Measurements from ENCODE around the gene MAPKAP1. TPM values are rescaled to one million over a fixed set of nuclear protein-coding genes. Genes with fewer than 3 reads are reported as not detected.
A peak's percentile ranks its signal among the peaks of the same experiment; 100 is the strongest.

MAPKAP1 gene
- polyA plus RNA-seq, 3 donors, result 39.9 to 57.5 (median 44.1) TPM

- H3K4me3 Mint-ChIP-seq, result no peak overlapping the region
- H3K4me1 Mint-ChIP-seq, result peaks cover 25% of the 10 kb centered on the region
- peaks cover 26 to 34% of the 10 kb centered on the region in 2 donors for H3K36me3 Mint-ChIP-seq
- Histone ChIP-seq H4K20me1 (ENCODE audit: insufficient read depth, low read length) (peaks cover 15% of the 10 kb centered on the region), H3K36me3 (replicated peaks in 1 of 2; ENCODE audit: control insufficient read depth in 1 of 2, insufficient read depth in 2 of 2, low read length in 2 of 2) (peaks cover 5 to 28% of the 10 kb centered on the region in 2 donors), H3K4me3 (replicated peaks in 1 of 3; ENCODE audit: low read depth in 2 of 3, low read length in 3 of 3) (no peak overlapping the region), H2AFZ (ENCODE audit: insufficient read depth, low read depth, low read length, poor library complexity, severe bottlenecking) (no peak overlapping the region), H3K9ac (ENCODE audit: insufficient read depth, low read length, poor library complexity, severe bottlenecking) (no peak overlapping the region), H3K4me1 (ENCODE audit: control insufficient read depth in 1 of 2, insufficient read depth in 2 of 2, low read length in 2 of 2) (peaks cover 14 to 18% of the 10 kb centered on the region in 2 donors), H3K79me2 (ENCODE audit: insufficient read depth, low read length) (no peaks in the 10 kb centered on the region), H3K4me2 (replicated peaks; ENCODE audit: extremely low read depth, low read length, poor library complexity, severe bottlenecking) (peak overlapping the region; percentile 10), H3K27me3 (ENCODE audit: control insufficient read depth in 2 of 2, insufficient read depth in 2 of 2, low read length in 2 of 2) (no peaks in the 10 kb centered on the region), H3K27ac (ENCODE audit: low read depth in 1 of 2, low read length in 2 of 2) (peak overlapping the region in 1 of 2 donors; percentile 58), H3K9me3 (replicated peaks in 1 of 2; ENCODE audit: control insufficient read depth in 1 of 2, insufficient read depth in 1 of 2, low read length in 2 of 2) (no peaks in the 10 kb centered on the region)
- H3K9me3 Mint-ChIP-seq, result no peaks in the 10 kb centered on the region
- WGBS (ENCODE audit: insufficient coverage), result 93% methylated on average over 4 of the region's 5 CpGs
- TF ChIP-seq CTCF (IDR thresholded peaks at IDR 0.05), result no peak
- intact Hi-C loops (cut with micrococcal nuclease), result no loop called here
- H3K27ac Mint-ChIP-seq, result peak overlapping the region in 3 of 7 donors; percentile 25 to 68 (median 58)
- no peak for DNase-seq
- no peaks in the 10 kb centered on the region for H3K27me3 Mint-ChIP-seq (ENCODE audit: low read depth in 3 of 3)
Observed at GRCh38 chr9:125522328-125522725, 184.7 kb downstream of the MAPKAP1 start.

- H3K9ac ChIP-seq (ENCODE audit: insufficient read depth, low read length, poor library complexity, severe bottlenecking), result no peak overlapping the region
- H3K27me3 ChIP-seq (ENCODE audit: control insufficient read depth in 2 of 2, insufficient read depth in 2 of 2, low read length in 2 of 2), result no peaks in the 10 kb centered on the region
- no peak for TF ChIP-seq CTCF (IDR thresholded peaks at IDR 0.05)
- WGBS (ENCODE audit: insufficient coverage), result no CpG with 5 or more reads among the region's 3 CpGs
- Mint-ChIP-seq H3K27me3 (ENCODE audit: low read depth in 3 of 3) (no peaks in the 10 kb centered on the region), H3K36me3 (peaks cover 32 to 36% of the 10 kb centered on the region in 2 donors), H3K4me1 (peaks cover 23% of the 10 kb centered on the region), H3K27ac (peak overlapping the region in 6 of 7 donors; percentile 66 to 88 (median 76)), H3K4me3 (peak overlapping the region in 1 of 2 donors; percentile 50), H3K9me3 (no peaks in the 10 kb centered on the region)
- H3K27ac ChIP-seq (ENCODE audit: low read depth in 1 of 2, low read length in 2 of 2), result peak overlapping the region; percentile 13 to 58
- peak; percentile 31 to 58 (median 34) for DNase-seq
- intact Hi-C loops (cut with micrococcal nuclease), result no loop called here
- H3K4me2 ChIP-seq (replicated peaks; ENCODE audit: extremely low read depth, low read length, poor library complexity, severe bottlenecking), result peak overlapping the region; percentile 10
- H3K4me1 ChIP-seq (ENCODE audit: control insufficient read depth in 1 of 2, insufficient read depth in 2 of 2, low read length in 2 of 2), result peaks cover 14 to 15% of the 10 kb centered on the region in 2 donors
- H3K36me3 ChIP-seq (replicated peaks in 1 of 2; ENCODE audit: control insufficient read depth in 1 of 2, insufficient read depth in 2 of 2, low read length in 2 of 2), result peaks cover 5 to 33% of the 10 kb centered on the region in 2 donors
- no peaks in the 10 kb centered on the region for H3K79me2 ChIP-seq (ENCODE audit: insufficient read depth, low read length)
- peaks cover 15% of the 10 kb centered on the region for H4K20me1 ChIP-seq (ENCODE audit: insufficient read depth, low read length)
- no peak overlapping the region for H2AFZ ChIP-seq (ENCODE audit: insufficient read depth, low read depth, low read length, poor library complexity, severe bottlenecking)
- H3K4me3 ChIP-seq (replicated peaks in 1 of 3; ENCODE audit: low read depth in 2 of 3, low read length in 3 of 3), result no peak overlapping the region
- H3K9me3 ChIP-seq (replicated peaks in 1 of 2; ENCODE audit: control insufficient read depth in 1 of 2, insufficient read depth in 1 of 2, low read length in 2 of 2), result no peaks in the 10 kb centered on the region
Observed at GRCh38 chr9:125521462-125522327, 185.3 kb downstream of the MAPKAP1 start.
